CD4-positive, CD25-positive, alpha-beta regulatory T cell (primary cell): ENCODE data around the gene SLC8B1. TPM values are rescaled to one million over a fixed set of nuclear protein-coding genes. Genes with fewer than 3 reads are reported as not detected.

Source experiments
- ATAC-seq, 2 donors: fragments of 150-1000 bp; cut with Tn5 transposase; one replicate each; pipeline ENCODE4 v1.10.0; 2021; ENCODE audit warnings: low read depth in 2 of 2, moderate number of reproducible peaks in 2 of 2, moderate library complexity in 1 of 2
- DNase-seq, 3 donors: peaks; one replicate each; pipeline versions ENCODE4 v3.0.0 to v3.0.0-alpha.2; 2012 to 2022; ENCODE audit warnings: mixed read lengths in 1 of 3
- H3K27ac ChIP-seq: one replicate; pipeline ENCODE4 v1.7.0; 2013; ENCODE audit warnings: mild to moderate bottlenecking, low read length; ENCODE audit not compliant: insufficient read depth, poor library complexity, severe bottlenecking
- H3K27me3 ChIP-seq: one replicate; pipeline ENCODE4 v1.7.0; 2013; ENCODE audit warnings: low read length; ENCODE audit not compliant: control insufficient read depth, insufficient read depth
- H3K36me3 ChIP-seq: one replicate; pipeline ENCODE4 v1.7.0; 2013; ENCODE audit warnings: mild to moderate bottlenecking, low read length, moderate library complexity; ENCODE audit not compliant: control insufficient read depth, insufficient read depth
- H3K4me1 ChIP-seq: 2 replicates; pipeline ENCODE4 v1.7.0; 2013; ENCODE audit warnings: mild to moderate bottlenecking, low read length; ENCODE audit not compliant: insufficient read depth, control insufficient read depth, poor library complexity, severe bottlenecking
- H3K4me3 ChIP-seq: one replicate; pipeline ENCODE4 v1.7.0; 2013; ENCODE audit warnings: low read depth, mild to moderate bottlenecking, low read length, moderate library complexity
- H3K9me3 ChIP-seq, 2 experiments: 1 replicate in 1 of 2; 2 replicates in 1 of 2; pipeline ENCODE4 v1.7.0; 2013; ENCODE audit warnings: low read length in 2 of 2, mild to moderate bottlenecking in 1 of 2, moderate library complexity in 1 of 2; ENCODE audit not compliant: control insufficient read depth in 2 of 2
- H3K27ac Mint-ChIP-seq, 3 donors: one replicate each; pipeline ENCODE4 v1.8.0; 2020 to 2022; ENCODE audit warnings: mild to moderate bottlenecking in 3 of 3, mixed read lengths in 3 of 3, moderate library complexity in 2 of 3
- H3K27me3 Mint-ChIP-seq: one replicate; pipeline ENCODE4 v1.8.0; 2022; ENCODE audit warnings: mild to moderate bottlenecking, mixed read lengths
- H3K36me3 Mint-ChIP-seq: one replicate; pipeline ENCODE4 v1.8.0; 2020; ENCODE audit warnings: mixed read lengths
- H3K4me1 Mint-ChIP-seq, 4 donors: one replicate each; pipeline ENCODE4 v1.8.0; 2020 to 2022; ENCODE audit warnings: mixed read lengths in 4 of 4, mild to moderate bottlenecking in 1 of 4
- H3K4me3 Mint-ChIP-seq, 4 donors: one replicate each; pipeline ENCODE4 v1.8.0; 2020 to 2022; ENCODE audit warnings: mild to moderate bottlenecking in 4 of 4, mixed read lengths in 4 of 4, moderate library complexity in 3 of 4
- H3K9me3 Mint-ChIP-seq, 7 donors: one replicate each; pipeline ENCODE4 v1.8.0; 2020 to 2022; ENCODE audit warnings: mixed read lengths in 7 of 7, mild to moderate bottlenecking in 3 of 7, moderate library complexity in 2 of 7
- polyA plus RNA-seq, 4 donors: library from polyadenylated mRNA; unstranded; fragments of 300-500 nt; fragmentation: Illumina TruSeq; gene quantifications; one replicate each; pipeline ENCODE4 v1.2.3, GENCODE V29; 2021
- total RNA-seq: library from RNA; stranded (reverse); gene quantifications from one replicate; pipeline ENCODE4 v1.2.3, GENCODE V29; 2022

Gene SLC8B1
- total RNA-seq (77.8 TPM), polyA plus RNA-seq (10 to 100 TPM; 47.4 to 95.0 (median 66.1) TPM)

- no peaks in the 10 kb centered on the region for H3K27me3 ChIP-seq
- H3K4me1 ChIP-seq: peaks cover 29% of the 10 kb centered on the region
- peaks cover 0 to 51% (median 24%) of the 10 kb centered on the region in 4 donors for H3K4me1 Mint-ChIP-seq
- H3K4me3 ChIP-seq: peak within 1 kb of the TSS; percentile 93
- H3K36me3 ChIP-seq: peaks cover 22% of the 10 kb centered on the region
- no peaks in the 10 kb centered on the region for H3K9me3 Mint-ChIP-seq
- H3K9me3 ChIP-seq: no peaks in the 10 kb centered on the region
- ATAC-seq: peak; percentile 98
- H3K27ac Mint-ChIP-seq: peak within 1 kb of the TSS; percentile 82 to 97 (median 94)
- peak; percentile 80 for DNase-seq
- H3K27me3 Mint-ChIP-seq: no peaks in the 10 kb centered on the region
- peak within 1 kb of the TSS; percentile 95 to 100 (median 98) for H3K4me3 Mint-ChIP-seq
- peaks cover 21% of the 10 kb centered on the region for H3K36me3 Mint-ChIP-seq
- peak within 1 kb of the TSS; percentile 60 for H3K27ac ChIP-seq
These were observed at the start of gene SLC8B1 for GRCh38 chr12:113334786-113335539. Gene SLC8B1, minus strand, starts transcription at chr12:113335109. Its CDS starts 2,231 bp downstream, at chr12:113332878.

GRCh38 chr12:113382206-113382605 lies 47.3 kb upstream of the SLC8B1 start:
- H3K4me3 Mint-ChIP-seq: no peak overlapping the region
- Histone ChIP-seq H3K9me3 (no peaks in the 10 kb centered on the region), H3K27ac (no peak overlapping the region), H3K27me3 (no peaks in the 10 kb centered on the region), H3K4me3 (no peak overlapping the region), H3K36me3 (peaks cover 4% of the 10 kb centered on the region), H3K4me1 (no peaks in the 10 kb centered on the region)
- H3K9me3 Mint-ChIP-seq: no peaks in the 10 kb centered on the region
- H3K36me3 Mint-ChIP-seq: peaks cover 31% of the 10 kb centered on the region
- DNase-seq (no peak), ATAC-seq (no peak)
- no peaks in the 10 kb centered on the region for H3K27me3 Mint-ChIP-seq
- H3K4me1 Mint-ChIP-seq: no peaks in the 10 kb centered on the region
- H3K27ac Mint-ChIP-seq: no peak overlapping the region

DNA sequence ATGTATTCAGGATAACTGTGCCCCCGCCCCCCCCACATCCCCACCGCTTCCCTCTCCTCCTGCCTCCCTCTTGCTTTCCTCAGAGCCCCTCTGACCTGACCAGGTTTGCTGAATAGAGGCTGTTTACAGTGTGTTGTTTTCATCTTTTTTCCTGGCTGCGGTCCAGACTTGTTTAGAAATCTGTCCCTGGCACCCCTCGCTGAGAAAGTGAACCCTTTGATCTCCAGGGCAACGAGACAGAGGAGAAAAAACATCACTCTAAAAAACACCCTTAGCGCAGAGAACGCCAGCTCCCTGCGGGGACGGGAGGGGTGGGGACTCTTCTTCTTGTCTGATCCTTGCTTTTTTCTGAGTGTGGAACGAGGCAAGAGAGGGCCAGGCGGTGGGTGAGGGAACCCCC lies 46.3 kb upstream of the SLC8B1 start:
- Mint-ChIP-seq H3K4me3 (no peak overlapping the region), H3K4me1 (no peaks in the 10 kb centered on the region), H3K9me3 (no peaks in the 10 kb centered on the region), H3K27me3 (no peaks in the 10 kb centered on the region), H3K36me3 (peaks cover 27% of the 10 kb centered on the region), H3K27ac (no peak overlapping the region)
- Histone ChIP-seq H3K4me3 (no peak overlapping the region), H3K9me3 (no peaks in the 10 kb centered on the region), H3K27me3 (no peaks in the 10 kb centered on the region), H3K36me3 (peaks cover 4% of the 10 kb centered on the region), H3K4me1 (no peaks in the 10 kb centered on the region), H3K27ac (no peak overlapping the region)
- DNase-seq (no peak), ATAC-seq (no peak)

GRCh38 chr12:113378291-113378690 lies 43.4 kb upstream of the SLC8B1 start:
- Mint-ChIP-seq H3K36me3 (peaks cover 26% of the 10 kb centered on the region), H3K27ac (no peak overlapping the region), H3K9me3 (no peaks in the 10 kb centered on the region), H3K4me3 (no peak overlapping the region), H3K4me1 (no peaks in the 10 kb centered on the region), H3K27me3 (no peaks in the 10 kb centered on the region)
- Histone ChIP-seq H3K36me3 (peaks cover 18% of the 10 kb centered on the region), H3K4me3 (no peak overlapping the region), H3K4me1 (no peaks in the 10 kb centered on the region), H3K27ac (no peak overlapping the region), H3K27me3 (no peaks in the 10 kb centered on the region), H3K9me3 (no peaks in the 10 kb centered on the region)
- no peak for ATAC-seq
- no peak for DNase-seq

DNA sequence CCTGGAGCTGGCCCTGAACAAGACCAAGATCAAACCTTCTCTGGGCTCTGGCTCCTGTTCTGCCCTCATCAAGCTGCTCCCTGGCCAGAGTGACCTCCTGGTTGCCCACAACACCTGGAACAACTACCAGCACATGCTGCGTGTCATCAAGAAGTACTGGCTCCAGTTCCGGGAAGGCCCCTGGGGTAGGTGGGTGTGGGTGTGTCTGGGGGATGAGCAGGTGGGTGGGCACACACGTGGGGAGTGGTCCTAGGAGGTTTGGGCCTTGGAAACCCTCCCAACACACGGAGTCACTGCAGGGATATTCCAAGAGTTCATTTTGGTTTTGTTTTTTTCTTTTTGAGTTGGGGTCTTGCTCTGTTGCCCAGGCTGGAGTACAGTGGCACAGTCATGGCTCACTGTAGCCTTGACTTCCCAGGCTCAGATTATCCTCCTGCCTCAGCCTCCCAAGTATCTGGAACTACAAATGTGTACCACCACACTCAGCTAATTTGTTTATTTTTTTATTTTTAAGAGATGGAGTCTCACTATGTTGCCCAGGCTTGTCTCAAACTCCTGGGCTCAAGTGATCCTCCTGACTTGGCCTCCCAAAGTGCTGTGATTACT lies 40.0 kb upstream of the SLC8B1 start:
- peaks cover 18% of the 10 kb centered on the region for H3K36me3 ChIP-seq
- DNase-seq (no peak), ATAC-seq (no peak)
- no peaks in the 10 kb centered on the region for H3K27me3 ChIP-seq
- H3K36me3 Mint-ChIP-seq: peaks cover 33% of the 10 kb centered on the region
- no peaks in the 10 kb centered on the region for H3K4me1 ChIP-seq
- peaks cover 0 to 4% (median 0%) of the 10 kb centered on the region in 4 donors for H3K4me1 Mint-ChIP-seq
- no peak overlapping the region for H3K4me3 Mint-ChIP-seq
- H3K27me3 Mint-ChIP-seq: no peaks in the 10 kb centered on the region
- H3K27ac ChIP-seq: no peak overlapping the region
- H3K9me3 Mint-ChIP-seq: no peaks in the 10 kb centered on the region
- no peak overlapping the region for H3K4me3 ChIP-seq
- no peaks in the 10 kb centered on the region for H3K9me3 ChIP-seq
- no peak overlapping the region for H3K27ac Mint-ChIP-seq

DNA sequence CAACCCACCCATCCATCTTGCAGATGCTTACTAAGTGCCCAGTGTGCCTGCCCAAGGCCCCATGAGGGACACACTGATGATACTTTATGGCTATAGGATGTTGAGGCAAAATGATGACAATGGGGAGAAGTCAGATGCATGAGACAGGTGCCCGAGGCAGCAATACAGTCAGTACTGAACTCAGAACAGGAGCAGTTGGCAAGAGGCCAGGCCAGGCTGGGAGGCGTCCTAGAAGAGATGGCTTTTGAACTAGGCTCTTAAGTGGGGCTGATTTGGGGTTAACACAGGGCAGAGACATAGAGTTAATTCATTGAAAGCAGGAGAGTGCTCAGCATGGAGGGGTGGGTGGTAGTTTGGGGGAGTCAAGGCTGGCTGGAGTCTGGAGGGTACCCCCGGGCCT lies 39.1 kb upstream of the SLC8B1 start:
- no peak overlapping the region for H3K4me3 ChIP-seq
- H3K27ac ChIP-seq: no peak overlapping the region
- H3K27me3 Mint-ChIP-seq: no peaks in the 10 kb centered on the region
- no peaks in the 10 kb centered on the region for H3K4me1 ChIP-seq
- H3K4me3 Mint-ChIP-seq: no peak overlapping the region
- H3K27ac Mint-ChIP-seq: no peak overlapping the region
- no peaks in the 10 kb centered on the region for H3K9me3 ChIP-seq
- peaks cover 0 to 4% (median 0%) of the 10 kb centered on the region in 4 donors for H3K4me1 Mint-ChIP-seq
- no peak for DNase-seq
- H3K27me3 ChIP-seq: no peaks in the 10 kb centered on the region
- H3K36me3 ChIP-seq: peaks cover 18% of the 10 kb centered on the region
- no peaks in the 10 kb centered on the region for H3K9me3 Mint-ChIP-seq
- H3K36me3 Mint-ChIP-seq: peaks cover 30% of the 10 kb centered on the region
- no peak for ATAC-seq

DNA sequence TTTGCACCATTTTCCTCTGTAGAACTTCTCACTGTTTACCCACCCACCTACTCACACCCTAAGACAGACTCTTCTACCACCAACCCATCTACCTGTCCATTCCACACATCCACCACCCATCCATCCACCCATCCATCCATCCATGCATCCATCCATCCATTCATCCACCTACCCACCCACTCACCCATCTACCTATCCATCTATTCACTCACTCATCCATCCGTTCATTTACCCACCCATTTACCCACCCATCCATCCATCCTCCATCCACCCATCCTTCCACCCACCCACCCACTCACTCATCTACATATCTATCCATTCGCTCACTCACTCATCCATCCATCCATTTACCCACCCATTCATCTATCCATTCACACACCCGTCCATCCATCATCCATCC lies 38.5 kb upstream of the SLC8B1 start:
- Histone ChIP-seq H3K4me3 (no peak overlapping the region), H3K36me3 (peaks cover 20% of the 10 kb centered on the region), H3K27me3 (no peaks in the 10 kb centered on the region), H3K9me3 (no peaks in the 10 kb centered on the region), H3K4me1 (no peaks in the 10 kb centered on the region), H3K27ac (no peak overlapping the region)
- Mint-ChIP-seq H3K27ac (no peak overlapping the region), H3K36me3 (peaks cover 35% of the 10 kb centered on the region), H3K4me1 (peaks cover 0 to 4% (median 1%) of the 10 kb centered on the region in 4 donors), H3K9me3 (no peaks in the 10 kb centered on the region), H3K27me3 (no peaks in the 10 kb centered on the region), H3K4me3 (no peak overlapping the region)
- ATAC-seq: no peak
- no peak for DNase-seq

GRCh38 chr12:113372371-113372770 lies 37.5 kb upstream of the SLC8B1 start:
- ATAC-seq: no peak
- Mint-ChIP-seq H3K4me3 (no peak overlapping the region), H3K27ac (no peak overlapping the region), H3K9me3 (no peaks in the 10 kb centered on the region), H3K4me1 (peaks cover 0 to 5% (median 2%) of the 10 kb centered on the region in 4 donors), H3K36me3 (peaks cover 32% of the 10 kb centered on the region), H3K27me3 (no peaks in the 10 kb centered on the region)
- Histone ChIP-seq H3K36me3 (peaks cover 20% of the 10 kb centered on the region), H3K27ac (no peak overlapping the region), H3K4me1 (no peaks in the 10 kb centered on the region), H3K27me3 (no peaks in the 10 kb centered on the region), H3K4me3 (no peak overlapping the region), H3K9me3 (no peaks in the 10 kb centered on the region)
- DNase-seq: no peak
